Muscle layer of duodenum (tissue), 2 donors: ENCODE measurements around the gene TBC1D2B.

Source experiments
- H3K27ac ChIP-seq: one replicate; pipeline ENCODE4 v1.7.0; 2013; ENCODE audit warnings: mild to moderate bottlenecking, low read length
- H3K27me3 ChIP-seq: one replicate; pipeline ENCODE4 v1.7.0; 2013; ENCODE audit warnings: low read depth, mild to moderate bottlenecking, control low read depth, low read length
- H3K36me3 ChIP-seq, 2 donors: one replicate each; pipeline ENCODE4 v1.7.0; 2013; ENCODE audit warnings: low read length in 2 of 2, control low read depth in 1 of 2, mild to moderate bottlenecking in 1 of 2; ENCODE audit not compliant: insufficient read depth in 2 of 2, control insufficient read depth in 1 of 2
- H3K4me1 ChIP-seq, 2 donors: one replicate each; pipeline ENCODE4 v1.7.0; 2013; ENCODE audit warnings: low read length in 2 of 2, mild to moderate bottlenecking in 2 of 2, control low read depth in 1 of 2, moderate library complexity in 1 of 2; ENCODE audit not compliant: insufficient read depth in 2 of 2, control insufficient read depth in 1 of 2
- H3K4me3 ChIP-seq, 2 donors: one replicate each; pipeline ENCODE4 v1.7.0; 2013; ENCODE audit warnings: low read length in 2 of 2, low read depth in 1 of 2, mild to moderate bottlenecking in 1 of 2
- H3K9me3 ChIP-seq, 2 donors: one replicate each; pipeline ENCODE4 v1.7.0; 2013; ENCODE audit warnings: low read length in 2 of 2, control low read depth in 1 of 2, mild to moderate bottlenecking in 1 of 2; ENCODE audit not compliant: control insufficient read depth in 1 of 2
- donor health status: healthy.

Gene TBC1D2B

GRCh38 chr15:78069462-78070029 lies 8.0 kb downstream of the TBC1D2B start:
- Histone ChIP-seq H3K4me1 (peaks cover 64 to 80% of the 10 kb centered on the region in 2 donors), H3K4me3 (peak overlapping the region in 1 of 2 donors; percentile 12), H3K9me3 (no peaks in the 10 kb centered on the region), H3K27me3 (no peaks in the 10 kb centered on the region), H3K36me3 (peaks cover 0 to 5% of the 10 kb centered on the region in 2 donors), H3K27ac (peak overlapping the region; percentile 71)

GRCh38 chr15:78069052-78069414 lies 8.5 kb downstream of the TBC1D2B start:
- H3K4me3 ChIP-seq = peak overlapping the region in 1 of 2 donors; percentile 12
- H3K4me1 ChIP-seq = peaks cover 66 to 85% of the 10 kb centered on the region in 2 donors
- peaks cover 0 to 5% of the 10 kb centered on the region in 2 donors for H3K36me3 ChIP-seq
- H3K27ac ChIP-seq = peak overlapping the region; percentile 71
- H3K27me3 ChIP-seq = no peaks in the 10 kb centered on the region
- no peaks in the 10 kb centered on the region for H3K9me3 ChIP-seq

- Histone ChIP-seq H3K27me3 (no peaks in the 10 kb centered on the region), H3K9me3 (no peaks in the 10 kb centered on the region), H3K4me3 (no peak overlapping the region), H3K36me3 (peaks cover 0 to 5% of the 10 kb centered on the region in 2 donors), H3K4me1 (peaks cover 71 to 89% of the 10 kb centered on the region in 2 donors), H3K27ac (peak overlapping the region; percentile 71)
Measured at GRCh38 chr15:78067328-78068228, 9.9 kb downstream of the TBC1D2B start.

- H3K27ac ChIP-seq = peak overlapping the region; percentile 85
- no peak overlapping the region for H3K4me3 ChIP-seq
- H3K27me3 ChIP-seq = no peaks in the 10 kb centered on the region
- H3K36me3 ChIP-seq = peaks cover 0 to 5% of the 10 kb centered on the region in 2 donors
- H3K4me1 ChIP-seq = peaks cover 58 to 88% of the 10 kb centered on the region in 2 donors
- H3K9me3 ChIP-seq = no peaks in the 10 kb centered on the region
Measured at GRCh38 chr15:78065973-78066946, 11.3 kb downstream of the TBC1D2B start.

- Histone ChIP-seq H3K9me3 (no peaks in the 10 kb centered on the region), H3K4me3 (no peak overlapping the region), H3K27me3 (no peaks in the 10 kb centered on the region), H3K27ac (peak overlapping the region; percentile 85), H3K4me1 (peaks cover 56 to 83% of the 10 kb centered on the region in 2 donors), H3K36me3 (peaks cover 0 to 5% of the 10 kb centered on the region in 2 donors)
Measured at GRCh38 chr15:78065284-78065872, 12.1 kb downstream of the TBC1D2B start.

- no peaks in the 10 kb centered on the region for H3K27me3 ChIP-seq
- peaks cover 0 to 5% of the 10 kb centered on the region in 2 donors for H3K36me3 ChIP-seq
- peaks cover 54 to 78% of the 10 kb centered on the region in 2 donors for H3K4me1 ChIP-seq
- H3K4me3 ChIP-seq = no peak overlapping the region
- peak overlapping the region; percentile 85 for H3K27ac ChIP-seq
- no peaks in the 10 kb centered on the region for H3K9me3 ChIP-seq
Measured at GRCh38 chr15:78064544-78064943, 13.0 kb downstream of the TBC1D2B start.

GRCh38 chr15:78063970-78064385 lies 13.5 kb downstream of the TBC1D2B start:
- Histone ChIP-seq H3K27ac (peak overlapping the region; percentile 85), H3K27me3 (no peaks in the 10 kb centered on the region), H3K4me1 (peaks cover 53 to 78% of the 10 kb centered on the region in 2 donors), H3K4me3 (no peak overlapping the region), H3K9me3 (no peaks in the 10 kb centered on the region), H3K36me3 (peaks cover 0 to 5% of the 10 kb centered on the region in 2 donors)

GRCh38 chr15:78063217-78063616 lies 14.3 kb downstream of the TBC1D2B start:
- H3K4me3 ChIP-seq = no peak overlapping the region

GRCh38 chr15:78061963-78062427 lies 15.5 kb downstream of the TBC1D2B start:
- Histone ChIP-seq H3K36me3 (peaks cover 0 to 5% of the 10 kb centered on the region in 2 donors), H3K27me3 (no peaks in the 10 kb centered on the region), H3K4me3 (peak overlapping the region; percentile 8 to 33), H3K9me3 (no peaks in the 10 kb centered on the region), H3K4me1 (peaks cover 43 to 68% of the 10 kb centered on the region in 2 donors), H3K27ac (peak overlapping the region; percentile 74)

More at GRCh38 chr15:78063217-78063616, 14.3 kb downstream of the TBC1D2B start:
- Histone ChIP-seq H3K4me1 (peaks cover 53 to 72% of the 10 kb centered on the region in 2 donors), H3K36me3 (peaks cover 0 to 5% of the 10 kb centered on the region in 2 donors), H3K27ac (peak overlapping the region; percentile 85), H3K9me3 (no peaks in the 10 kb centered on the region), H3K27me3 (no peaks in the 10 kb centered on the region)

GRCh38 chr15:78060232-78060631 lies 17.3 kb downstream of the TBC1D2B start:
- peaks cover 0 to 4% of the 10 kb centered on the region in 2 donors for H3K36me3 ChIP-seq
- H3K27me3 ChIP-seq = no peaks in the 10 kb centered on the region
- H3K9me3 ChIP-seq = no peaks in the 10 kb centered on the region
- H3K4me3 ChIP-seq = no peak overlapping the region
- peak overlapping the region; percentile 48 for H3K27ac ChIP-seq
- peaks cover 54 to 68% of the 10 kb centered on the region in 2 donors for H3K4me1 ChIP-seq
